BLaER1 treated with 17β-estradiol and CSF1 and Interleukin-3, amounts not matched to agents 10 nM and 100 nM (cell line): Measurements from ENCODE around the gene DOCK10.
A peak's percentile ranks its signal among the peaks of the same experiment; 100 is the strongest.

Experiments
- H3K27ac ChIP-seq, 11 experiments: shearing (Covaris generic); formaldehyde crosslinking; 2 replicates each; pipeline ENCODE4 v1.8.1; 2022
- H3K27me3 ChIP-seq, 11 experiments: shearing (Covaris generic); formaldehyde crosslinking; 2 replicates each; pipeline ENCODE4 v1.8.1; 2022
- H3K36me3 ChIP-seq, 11 experiments: shearing (Covaris generic); formaldehyde crosslinking; 2 replicates each; pipeline ENCODE4 v1.8.1; 2022
- H3K4me1 ChIP-seq, 10 experiments: shearing (Covaris generic); formaldehyde crosslinking; 2 replicates each; pipeline ENCODE4 v1.8.1; 2022
- H3K4me2 ChIP-seq, 11 experiments: shearing (Covaris generic); formaldehyde crosslinking; 2 replicates each; pipeline ENCODE4 v1.8.1; 2022
- H3K4me3 ChIP-seq, 10 experiments: shearing (Covaris generic); formaldehyde crosslinking; 2 replicates each; pipeline ENCODE4 v1.8.1; 2022
- H3K9ac ChIP-seq, 11 experiments: shearing (Covaris generic); formaldehyde crosslinking; 2 replicates each; pipeline ENCODE4 v1.8.1; 2022
- H3K9me3 ChIP-seq, 11 experiments: shearing (Covaris generic); formaldehyde crosslinking; replicated peaks in 1 of 11; 2 replicates each; pipeline ENCODE4 v1.8.1; 2022
- H4K20me1 ChIP-seq, 11 experiments: shearing (Covaris generic); formaldehyde crosslinking; 2 replicates each; pipeline ENCODE4 v1.8.1; 2022
- Cebpa-rat ChIP-seq, 11 experiments: shearing (Covaris generic); IDR thresholded peaks; 2 replicates each; pipeline ENCODE4 v1.8.1; 2022

Gene DOCK10

GRCh38 chr2:224904381-224904780 is 137.9 kb downstream of the DOCK10 start:
- TF ChIP-seq Cebpa-rat (IDR thresholded peaks at IDR 0.05) = no peak
- H3K9me3 ChIP-seq = peaks cover 0 to 20% (median 6%) of the 10 kb centered on the region in 11 experiments; a peak in 8 of 22 replicates
- H3K4me1 ChIP-seq = peaks cover 0 to 15% (median 0%) of the 10 kb centered on the region in 10 experiments; a peak in 4 of 20 replicates
- peaks cover 33 to 98% (median 73%) of the 10 kb centered on the region in 11 experiments for H3K36me3 ChIP-seq
- H3K27me3 ChIP-seq = no peaks in the 10 kb centered on the region
- H3K9ac ChIP-seq = no peak overlapping the region
- 0 out of 22 replicates have a peak overlapping the region, but pooled peaks of 1 of the 11 experiments have one; percentile 22 for H3K27ac ChIP-seq
- peaks cover 0 to 57% (median 9%) of the 10 kb centered on the region in 11 experiments; a peak in 12 of 22 replicates for H4K20me1 ChIP-seq
- no peak overlapping the region for H3K4me3 ChIP-seq
- no peak overlapping the region for H3K4me2 ChIP-seq

GRCh38 chr2:224903621-224904020 is 138.6 kb downstream of the DOCK10 start:
- Histone ChIP-seq H3K27ac (no peak overlapping the region), H3K4me3 (no peak overlapping the region), H3K27me3 (no peaks in the 10 kb centered on the region), H3K4me1 (peaks cover 0 to 21% (median under 1%) of the 10 kb centered on the region in 10 experiments; a peak in 6 of 20 replicates), H3K9me3 (peaks cover 0 to 19% (median 4%) of the 10 kb centered on the region in 11 experiments; a peak in 8 of 22 replicates), H3K4me2 (no peak overlapping the region), H3K9ac (no peak overlapping the region), H3K36me3 (peaks cover 33 to 98% (median 73%) of the 10 kb centered on the region in 11 experiments), H4K20me1 (peaks cover 0 to 52% (median 9%) of the 10 kb centered on the region in 11 experiments; a peak in 12 of 22 replicates)
- no peak for TF ChIP-seq Cebpa-rat (IDR thresholded peaks at IDR 0.05)

GRCh38 chr2:224901121-224901676 is 141.1 kb downstream of the DOCK10 start:
- Histone ChIP-seq H3K4me2 (no peak overlapping the region), H3K9me3 (peaks cover 0 to 6% (median 0%) of the 10 kb centered on the region in 11 experiments; a peak in 5 of 22 replicates), H3K36me3 (peaks cover 18 to 98% (median 73%) of the 10 kb centered on the region in 11 experiments), H3K27ac (0 out of 22 replicates have a peak overlapping the region, but pooled peaks of 1 of the 11 experiments have one; percentile 5), H3K4me1 (peaks cover 3 to 42% (median 11%) of the 10 kb centered on the region in 10 experiments; a peak in 14 of 20 replicates), H3K4me3 (no peak overlapping the region), H3K9ac (no peak overlapping the region), H3K27me3 (no peaks in the 10 kb centered on the region), H4K20me1 (peaks cover 0 to 35% (median 3%) of the 10 kb centered on the region in 11 experiments; a peak in 8 of 22 replicates)
- TF ChIP-seq Cebpa-rat (IDR thresholded peaks at IDR 0.05) = no peak

- no peak for TF ChIP-seq Cebpa-rat (IDR thresholded peaks at IDR 0.05)
- H3K4me2 ChIP-seq = peak overlapping the region; percentile 65 to 89 (median 81)
Observed at GRCh38 chr2:224895377-224895776, 146.9 kb downstream of the DOCK10 start.

GRCh38 chr2:224894356-224894755 is 147.9 kb downstream of the DOCK10 start:
- TF ChIP-seq Cebpa-rat (IDR thresholded peaks at IDR 0.05) = peak in 5 of 11 experiments; percentile 16 to 61 (median 59); a peak in 4 of 22 replicates
- Histone ChIP-seq H3K9ac (peak overlapping the region in 10 of 11 experiments; percentile 40 to 76 (median 70); a peak in 19 of 22 replicates), H3K36me3 (peaks cover 12 to 92% (median 84%) of the 10 kb centered on the region in 11 experiments; a peak in 21 of 22 replicates), H3K9me3 (peaks cover 0 to 7% (median 0%) of the 10 kb centered on the region in 11 experiments; a peak in 5 of 22 replicates), H3K27ac (peak overlapping the region; percentile 1 to 93 (median 86); a peak in 21 of 22 replicates), H3K4me2 (peak overlapping the region; percentile 65 to 89 (median 81)), H3K4me3 (peak overlapping the region in 1 of 10 experiments; percentile 34; a peak in 3 of 20 replicates), H3K27me3 (no peaks in the 10 kb centered on the region), H4K20me1 (peaks cover 0 to 9% (median 0%) of the 10 kb centered on the region in 11 experiments; a peak in 4 of 22 replicates), H3K4me1 (peaks cover 40 to 91% (median 52%) of the 10 kb centered on the region in 10 experiments)

More at GRCh38 chr2:224895377-224895776, 146.9 kb downstream of the DOCK10 start:
- Histone ChIP-seq H3K9ac (peak overlapping the region in 4 of 11 experiments; percentile 70 to 76 (median 72); a peak in 8 of 22 replicates), H4K20me1 (peaks cover 0 to 14% (median 0%) of the 10 kb centered on the region in 11 experiments; a peak in 4 of 22 replicates), H3K27me3 (no peaks in the 10 kb centered on the region), H3K4me3 (peak overlapping the region in 1 of 10 experiments; percentile 34; a peak in 1 of 20 replicates), H3K36me3 (peaks cover 8 to 92% (median 81%) of the 10 kb centered on the region in 11 experiments; a peak in 21 of 22 replicates), H3K27ac (peak overlapping the region in 10 of 11 experiments; percentile 73 to 93 (median 86); a peak in 19 of 22 replicates), H3K9me3 (peaks cover 0 to 7% (median 0%) of the 10 kb centered on the region in 11 experiments; a peak in 5 of 22 replicates), H3K4me1 (peaks cover 40 to 85% (median 52%) of the 10 kb centered on the region in 10 experiments)

- Histone ChIP-seq H3K27ac (peak overlapping the region in 10 of 11 experiments; percentile 73 to 93 (median 86); a peak in 20 of 22 replicates), H3K9me3 (peaks cover 0 to 7% (median 0%) of the 10 kb centered on the region in 11 experiments; a peak in 5 of 22 replicates), H3K27me3 (no peaks in the 10 kb centered on the region), H3K4me3 (no peak overlapping the region; a peak in 2 of 20 replicates), H3K36me3 (peaks cover 15 to 92% (median 86%) of the 10 kb centered on the region in 11 experiments; a peak in 21 of 22 replicates), H3K4me2 (peak overlapping the region; percentile 42 to 89 (median 81); a peak in 20 of 22 replicates), H3K9ac (peak overlapping the region in 8 of 11 experiments; percentile 7 to 76 (median 70); a peak in 12 of 22 replicates), H3K4me1 (peaks cover 40 to 90% (median 52%) of the 10 kb centered on the region in 10 experiments), H4K20me1 (peaks cover 0 to 9% (median 0%) of the 10 kb centered on the region in 11 experiments; a peak in 4 of 22 replicates)
- no peak for TF ChIP-seq Cebpa-rat (IDR thresholded peaks at IDR 0.05)
Observed at GRCh38 chr2:224893848-224894247, 148.4 kb downstream of the DOCK10 start.

GRCh38 chr2:224892574-224893204 is 149.6 kb downstream of the DOCK10 start:
- H3K27ac ChIP-seq = peak overlapping the region in 10 of 11 experiments; percentile 29 to 93 (median 86); a peak in 19 of 22 replicates
- H3K4me3 ChIP-seq = no peak overlapping the region
- peaks cover 40 to 81% (median 46%) of the 10 kb centered on the region in 10 experiments for H3K4me1 ChIP-seq
- no peak for TF ChIP-seq Cebpa-rat (IDR thresholded peaks at IDR 0.05)
- H3K9me3 ChIP-seq = peaks cover 0 to 7% (median 0%) of the 10 kb centered on the region in 11 experiments; a peak in 5 of 22 replicates
- H3K4me2 ChIP-seq = peak overlapping the region in 10 of 11 experiments; percentile 2 to 89 (median 74); a peak in 18 of 22 replicates
- H3K9ac ChIP-seq = peak overlapping the region in 2 of 11 experiments; percentile 5 to 13; a peak in 2 of 22 replicates
- H3K27me3 ChIP-seq = no peaks in the 10 kb centered on the region
- peaks cover 0 to 6% (median 0%) of the 10 kb centered on the region in 11 experiments; a peak in 3 of 22 replicates for H4K20me1 ChIP-seq
- H3K36me3 ChIP-seq = peaks cover 12 to 92% (median 83%) of the 10 kb centered on the region in 11 experiments; a peak in 21 of 22 replicates

GRCh38 chr2:224890372-224890771 is 151.9 kb downstream of the DOCK10 start:
- peaks cover 29 to 81% (median 33%) of the 10 kb centered on the region in 10 experiments for H3K4me1 ChIP-seq
- H3K27ac ChIP-seq = peak overlapping the region in 6 of 11 experiments; percentile 1 to 51 (median 32); a peak in 8 of 22 replicates
- H3K4me2 ChIP-seq = peak overlapping the region in 3 of 11 experiments; percentile 34 to 71 (median 41); a peak in 6 of 22 replicates
- H3K9me3 ChIP-seq = peaks cover 0 to 7% (median 0%) of the 10 kb centered on the region in 11 experiments; a peak in 5 of 22 replicates
- H3K9ac ChIP-seq = no peak overlapping the region
- TF ChIP-seq Cebpa-rat (IDR thresholded peaks at IDR 0.05) = no peak
- no peak overlapping the region for H3K4me3 ChIP-seq
- peaks cover 0 to 10% (median 0%) of the 10 kb centered on the region in 11 experiments; a peak in 2 of 22 replicates for H4K20me1 ChIP-seq
- H3K27me3 ChIP-seq = no peaks in the 10 kb centered on the region
- peaks cover 18 to 92% (median 83%) of the 10 kb centered on the region in 11 experiments; a peak in 21 of 22 replicates for H3K36me3 ChIP-seq
